NCI-H146 treated with DMSO at 0.1 percent for 48 hours (cell line): ENCODE measurements around the gene GNG7.
"Not testable (repeated sequence)": the region's sequence is repeated elsewhere in the genome, so short reads cannot be mapped to it uniquely, and the experiment has no call there.

ENCODE experiments used
- DNase-seq: peaks from one replicate; lab custom pipeline; 2025; ENCODE audit not compliant: unreplicated experiment; lab: John Stamatoyannopoulos, UW

The GNG7 gene

DNA sequence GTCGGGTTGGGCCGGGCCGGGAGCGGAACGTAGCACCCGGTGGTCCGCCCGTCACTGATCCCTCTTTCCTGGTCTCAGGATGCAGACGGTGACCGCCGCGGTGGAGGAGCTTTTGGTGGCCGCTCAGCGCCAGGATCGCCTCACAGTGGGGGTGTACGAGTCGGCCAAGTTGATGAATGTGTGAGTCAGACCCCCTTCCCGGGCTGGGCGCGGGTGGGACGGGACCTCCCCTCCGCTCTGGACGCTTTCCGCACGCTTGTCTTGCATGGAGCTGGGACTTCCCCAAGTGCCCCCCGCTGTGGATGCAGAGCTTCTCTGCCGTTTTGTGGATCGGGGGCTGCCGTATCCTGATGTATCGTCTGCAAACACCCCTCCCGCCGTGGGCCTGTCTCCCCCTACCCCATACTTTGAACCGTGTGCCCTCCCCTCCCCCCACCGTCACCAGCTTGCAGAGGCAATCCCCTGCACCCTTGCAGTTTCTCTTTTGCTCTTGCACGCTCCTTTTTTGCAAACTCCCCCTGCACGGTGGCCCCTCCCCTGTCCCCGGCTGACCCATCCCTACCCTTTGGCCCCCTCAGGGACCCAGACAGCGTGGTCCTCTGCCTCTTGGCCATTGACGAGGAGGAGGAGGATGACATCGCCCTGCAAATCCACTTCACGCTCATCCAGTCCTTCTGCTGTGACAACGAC is 225.9 kb downstream of the GNG7 start:
- no peak for DNase-seq

DNA sequence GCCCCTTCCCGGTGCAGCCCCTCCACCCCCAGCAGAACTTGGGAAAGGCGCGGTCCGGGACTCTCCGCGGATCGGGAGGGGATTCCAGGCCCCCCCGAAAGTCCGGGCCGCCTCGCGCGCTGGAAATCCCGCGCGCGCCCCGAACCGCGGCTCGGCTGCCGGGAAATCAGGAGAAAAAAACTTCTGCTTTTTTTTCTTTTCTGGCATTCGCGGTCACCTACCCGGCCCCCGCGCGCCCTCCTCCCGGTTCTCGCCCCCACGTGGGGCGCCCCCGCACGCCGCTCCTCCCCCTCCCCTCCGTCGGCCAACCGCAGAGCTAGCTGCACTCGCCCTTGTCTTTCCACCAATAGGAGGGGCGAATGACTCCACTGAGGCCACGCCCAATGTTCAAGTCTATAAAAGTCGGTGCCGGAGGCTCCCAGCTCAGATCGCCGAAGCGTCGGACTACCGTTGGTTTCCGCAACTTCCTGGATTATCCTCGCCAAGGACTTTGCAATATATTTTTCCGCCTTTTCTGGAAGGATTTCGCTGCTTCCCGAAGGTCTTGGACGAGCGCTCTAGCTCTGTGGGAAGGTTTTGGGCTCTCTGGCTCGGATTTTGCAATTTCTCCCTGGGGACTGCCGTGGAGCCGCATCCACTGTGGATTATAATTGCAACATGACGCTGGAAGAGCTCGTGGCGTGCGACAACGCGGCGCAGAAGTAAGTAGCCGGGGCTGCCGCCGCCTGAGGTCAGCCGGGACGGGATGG is 226.6 kb downstream of the GNG7 start, which contains the start of gene GADD45B:
Gene GADD45B (plus strand): TSS at position 426 of the 749 bp plus-strand sequence. CDS start 232 bp downstream, at position 658.
- DNase-seq, result peak; percentile 28

DNA sequence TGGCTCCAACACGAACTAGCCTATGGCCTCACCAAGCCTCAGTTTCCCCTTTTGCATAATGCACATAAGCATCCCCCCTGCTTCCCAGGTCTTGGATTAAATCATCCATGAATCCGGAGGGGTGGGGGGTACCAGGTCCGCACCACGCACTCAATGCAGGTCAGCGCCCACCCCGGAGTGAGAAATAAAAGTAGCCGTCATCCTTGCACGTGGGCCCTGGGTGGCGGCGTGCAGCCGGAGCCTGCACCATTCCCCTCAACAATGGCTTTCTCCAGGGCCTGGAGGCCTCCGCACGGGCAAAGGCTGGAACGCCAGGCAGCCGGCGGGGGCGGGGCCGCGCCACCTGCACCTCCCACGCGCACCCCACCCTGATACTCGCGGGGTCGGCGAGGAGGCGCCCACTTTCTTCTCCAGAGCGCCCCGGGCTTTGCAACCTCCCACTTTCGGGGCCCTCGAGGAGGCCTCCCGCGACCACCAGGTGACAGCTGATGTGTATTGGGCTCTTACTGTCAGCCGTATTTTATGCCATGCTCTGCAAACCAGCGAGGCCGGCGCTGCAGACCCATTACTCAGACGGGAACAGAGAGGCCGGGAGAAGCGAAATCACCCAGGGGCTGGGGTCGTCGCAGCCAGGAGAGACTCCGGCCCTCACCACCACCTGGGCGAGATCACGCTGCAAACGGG is 227.3 kb downstream of the GNG7 start:
- DNase-seq, result no peak

DNA sequence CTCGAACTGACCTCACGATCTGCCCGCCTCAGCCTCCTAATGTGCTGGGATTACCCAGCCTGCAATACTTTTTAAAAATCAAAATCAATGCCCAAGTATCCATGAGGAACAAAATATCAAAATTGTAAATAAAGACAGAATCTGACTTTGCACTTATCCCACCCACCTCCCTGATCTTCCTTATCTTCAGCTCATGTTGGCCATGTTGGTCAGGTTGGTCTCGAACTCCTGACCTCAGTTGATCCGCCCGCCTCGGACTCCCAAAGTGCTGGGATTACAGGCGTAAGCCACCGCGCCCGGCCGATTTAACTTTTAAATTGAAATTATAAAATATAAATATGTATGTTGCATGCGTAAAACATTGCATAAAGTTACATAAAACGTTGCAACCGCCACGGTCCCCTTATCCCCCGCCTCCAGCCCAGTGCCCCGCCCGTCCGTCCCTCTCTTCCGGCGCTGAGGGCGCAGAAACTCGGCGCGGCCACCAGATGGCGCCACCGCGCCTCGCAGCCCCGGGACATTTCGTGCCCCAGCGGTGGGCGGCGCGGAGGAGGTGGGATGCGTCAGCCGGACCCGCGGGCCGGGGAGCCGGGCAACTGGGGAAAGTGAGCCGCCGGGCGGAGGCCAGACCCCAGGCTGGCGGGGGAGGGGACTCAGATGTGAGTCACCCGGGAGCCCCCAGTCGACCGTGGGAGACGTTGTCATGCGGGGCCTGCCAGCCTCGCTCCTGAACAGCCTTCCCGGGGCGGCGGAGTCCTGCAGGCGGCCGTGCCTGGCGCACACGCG is 228.1 kb downstream of the GNG7 start:
- peak; percentile 5 for DNase-seq

DNA sequence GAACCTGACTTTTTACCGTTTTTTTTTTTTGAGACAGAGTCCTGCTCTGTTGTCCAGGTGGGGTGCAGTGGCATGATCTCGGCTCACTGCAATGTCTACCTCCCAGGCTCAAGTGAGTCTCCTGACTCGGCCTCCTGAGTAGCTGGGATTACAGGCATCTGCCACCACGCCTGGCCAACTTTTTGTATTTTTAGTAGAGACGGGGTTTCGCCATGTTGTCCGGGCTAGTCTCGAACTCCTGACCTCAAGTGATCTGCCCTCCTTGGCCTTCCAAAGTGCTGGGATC is 232.6 kb downstream of the GNG7 start:
- not testable (repeated sequence) for DNase-seq

DNA sequence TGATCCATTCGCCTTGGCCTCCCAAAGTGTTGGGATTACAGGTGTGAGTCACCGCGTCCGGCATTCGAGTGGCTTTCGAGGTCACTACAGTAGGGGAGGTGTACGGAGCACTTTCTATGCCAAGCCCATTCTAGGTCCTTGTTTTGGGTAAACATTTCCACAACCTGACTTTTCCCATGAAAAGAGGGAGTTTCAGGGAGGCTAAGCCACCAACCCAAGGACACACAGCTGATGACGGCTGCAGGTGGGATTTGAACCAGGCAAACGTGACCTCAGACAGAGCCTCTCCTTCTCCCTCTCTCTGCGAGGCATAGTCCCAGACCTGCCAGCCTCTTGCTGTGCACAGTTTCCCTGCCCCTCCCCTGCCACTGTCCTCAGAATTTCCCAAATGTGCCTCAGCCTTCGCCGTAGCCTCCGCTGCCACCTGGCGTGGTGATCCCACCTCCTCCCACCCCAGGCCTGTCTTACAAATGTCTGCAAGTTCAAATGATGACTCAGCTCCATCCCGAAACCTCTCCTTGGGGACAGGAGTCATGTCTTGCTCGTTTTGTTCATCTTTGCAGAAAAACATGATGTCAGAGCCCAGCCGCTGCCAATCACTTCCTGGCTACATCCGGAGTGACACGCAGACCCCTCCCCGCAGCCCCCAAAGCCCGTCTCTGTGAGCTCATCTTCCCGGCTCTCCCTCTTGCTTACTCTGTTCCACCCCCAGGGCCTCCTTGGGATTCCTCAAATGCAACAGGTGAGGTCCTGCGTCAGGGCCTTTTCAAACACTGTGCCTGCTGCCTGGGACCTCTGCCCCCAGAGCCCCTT is 233.2 kb downstream of the GNG7 start:
- no peak for DNase-seq

DNA sequence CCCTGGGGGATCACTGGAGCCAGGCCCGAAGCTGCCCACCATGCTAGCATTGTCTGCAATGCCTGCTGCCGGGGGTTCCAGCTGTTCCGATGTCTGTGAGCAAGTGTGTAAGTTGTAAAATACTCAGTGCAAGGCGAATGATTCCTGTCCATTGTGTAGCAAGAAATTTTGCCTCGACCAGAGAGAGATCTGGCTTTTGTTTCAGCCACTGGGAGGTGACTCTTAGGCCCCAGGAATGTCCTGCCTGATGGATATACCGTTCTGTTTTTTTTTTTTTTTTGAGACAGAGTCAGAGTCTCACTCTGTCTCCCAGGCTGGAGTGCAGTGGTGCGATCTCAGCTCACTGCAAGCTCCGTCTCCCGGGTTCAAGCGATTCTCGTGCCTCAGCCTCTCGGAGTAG is 233.9 kb downstream of the GNG7 start:
- DNase-seq, result no peak

DNA sequence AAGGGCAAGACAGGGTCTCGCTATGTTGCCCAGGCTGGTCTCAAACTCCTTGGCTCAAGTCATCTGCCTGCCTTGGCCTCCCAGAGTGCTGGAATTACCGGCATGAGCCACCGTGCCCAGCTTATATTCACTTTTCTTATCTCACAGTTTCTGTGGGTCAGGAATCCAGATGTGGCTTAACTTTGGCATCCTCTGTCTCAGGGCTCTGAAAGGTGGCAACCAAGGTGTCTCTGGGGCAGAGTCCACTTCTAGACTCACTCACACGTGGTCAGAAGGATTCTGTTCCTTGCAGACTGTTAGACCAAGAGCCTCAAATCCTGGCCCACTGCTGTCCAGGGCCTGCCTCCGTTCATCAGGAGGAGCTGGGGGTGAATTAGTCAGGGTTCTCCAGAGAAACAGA is 238.1 kb downstream of the GNG7 start:
- DNase-seq, result no peak

DNA sequence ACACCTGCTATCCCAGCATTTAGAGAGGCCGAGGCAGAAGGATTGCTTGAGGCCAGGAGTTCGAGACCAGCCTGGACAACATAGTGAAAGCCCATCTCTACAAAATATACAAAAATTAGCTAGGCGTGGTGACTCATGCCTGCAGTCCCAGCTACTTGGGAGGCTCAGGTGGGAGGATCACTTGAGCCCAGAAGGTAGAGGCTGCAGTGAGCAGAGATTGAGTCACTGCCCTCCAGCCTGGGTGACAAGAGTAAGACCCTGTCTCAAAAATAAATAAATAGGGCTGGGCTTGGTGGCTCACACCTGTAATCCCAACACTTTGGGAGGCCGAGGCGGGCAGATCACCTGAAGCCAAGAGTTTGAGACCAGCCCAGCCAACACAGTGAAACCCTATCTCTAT is 238.8 kb downstream of the GNG7 start:
- DNase-seq, result not testable (repeated sequence)

DNA sequence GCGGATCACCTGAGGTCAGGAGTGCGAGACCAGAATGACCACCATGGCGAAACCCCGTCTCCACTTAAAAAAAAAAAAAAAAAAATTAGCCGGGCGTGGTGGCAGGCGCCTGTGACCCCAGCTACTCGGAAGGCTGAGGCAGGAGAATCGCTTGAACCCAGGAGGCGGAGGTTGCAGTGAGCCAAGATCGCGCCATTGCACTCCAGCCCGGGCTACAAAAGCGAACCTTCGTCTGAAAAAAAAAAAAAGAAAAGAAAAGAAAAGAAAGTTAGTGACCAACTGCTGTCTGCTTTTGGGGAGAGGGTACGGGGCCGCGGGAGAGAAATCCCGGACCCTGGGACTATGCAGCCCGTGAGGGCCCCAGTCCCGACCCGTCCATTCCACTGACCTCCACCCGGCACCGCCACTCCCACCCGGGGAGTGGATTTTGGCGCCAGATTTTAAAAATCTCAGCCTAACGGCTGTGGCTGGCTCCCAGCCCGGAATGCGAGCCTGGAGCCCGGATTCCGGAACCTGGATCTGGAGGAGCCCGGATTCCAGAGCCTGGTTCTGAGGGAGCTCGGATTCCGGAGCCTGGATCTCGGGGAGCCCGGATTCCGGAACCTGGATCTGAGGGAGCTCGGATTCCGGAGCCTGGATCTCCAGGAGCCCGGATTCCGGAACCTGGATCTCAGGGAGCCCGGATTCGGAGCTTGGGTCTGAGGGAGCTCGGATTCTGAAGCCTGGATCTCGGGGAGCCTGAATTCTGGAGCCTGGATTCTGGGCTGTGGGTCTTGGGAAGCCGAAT is 239.7 kb downstream of the GNG7 start:
- DNase-seq, result peak; percentile 10

DNA sequence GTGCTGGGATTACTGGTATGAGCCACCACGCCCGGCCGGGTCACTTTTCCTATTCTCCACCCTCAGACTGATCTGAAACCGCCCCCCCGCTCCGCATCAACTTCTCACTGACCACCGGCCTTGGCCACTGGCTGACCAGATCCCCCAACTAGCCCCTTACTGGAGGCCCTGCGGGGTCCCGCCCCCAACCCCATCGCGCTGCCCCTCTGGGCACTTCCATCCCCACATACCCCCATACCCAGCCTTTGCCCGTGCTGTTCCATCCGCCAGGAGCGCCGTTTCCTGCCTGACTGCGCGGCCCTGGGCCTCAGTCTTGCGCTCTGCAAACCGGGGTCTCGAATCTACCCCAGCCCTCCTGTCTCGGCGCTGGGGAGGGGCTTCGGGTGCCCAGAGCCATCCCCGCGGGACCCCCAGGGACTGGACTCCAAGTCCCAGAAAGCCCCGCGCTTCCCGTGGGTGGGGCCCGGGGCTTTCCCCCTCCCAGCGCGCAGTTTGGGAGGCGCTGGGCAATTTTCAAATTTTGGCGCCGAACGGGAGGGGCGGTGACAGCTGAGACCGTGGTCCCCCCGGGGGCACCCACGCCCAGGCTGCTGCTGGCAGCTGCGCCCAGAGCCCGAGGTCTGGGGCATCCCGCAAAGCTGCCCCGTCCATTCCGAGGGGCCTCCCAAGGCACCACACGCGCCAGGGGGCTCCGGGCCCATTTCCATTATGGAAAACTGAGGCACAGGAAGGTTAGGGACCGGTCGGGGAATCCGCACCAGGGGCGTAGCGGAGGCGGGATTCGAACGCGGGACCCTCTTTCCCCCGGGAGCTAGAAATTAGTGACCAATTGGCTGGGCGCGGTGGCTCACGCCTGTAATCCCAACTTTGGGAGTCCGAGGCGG is 240.5 kb downstream of the GNG7 start:
- DNase-seq, result peak; percentile 16
